Measurements from ENCODE around the gene PDZRN3.

Gene PDZRN3

GRCh38 chr3:73393005-73393404, 231.7 kb downstream of the PDZRN3 start:
- no peak for DNase-seq (ENCODE audit: low read depth, low spot score)

- no peak for DNase-seq (ENCODE audit: low read depth, low spot score)
These were observed 232.8 kb downstream of the PDZRN3 start for GRCh38 chr3:73391984-73392383.

GRCh38 chr3:73389928-73390327, 234.8 kb downstream of the PDZRN3 start:
- DNase-seq (ENCODE audit: low read depth, low spot score) = no peak

GRCh38 chr3:73389117-73389813, 235.5 kb downstream of the PDZRN3 start:
- no peak for DNase-seq (ENCODE audit: low read depth, low spot score)

GRCh38 chr3:73385568-73385967, 239.2 kb downstream of the PDZRN3 start:
- DNase-seq (ENCODE audit: low read depth, low spot score) = no peak

GRCh38 chr3:73384091-73384906, 240.4 kb downstream of the PDZRN3 start:
- DNase-seq (ENCODE audit: low read depth, low spot score) = no peak

- DNase-seq (ENCODE audit: low read depth, low spot score) = no peak
These were observed 241.2 kb downstream of the PDZRN3 start for GRCh38 chr3:73383470-73384049.

GRCh38 chr3:73381551-73381950, 243.2 kb downstream of the PDZRN3 start:
- no peak for DNase-seq (ENCODE audit: low read depth, low spot score)

- DNase-seq (ENCODE audit: low read depth, low spot score) = no peak
These were observed 243.8 kb downstream of the PDZRN3 start for GRCh38 chr3:73380735-73381532.

- DNase-seq (ENCODE audit: low read depth, low spot score) = no peak
These were observed 245.3 kb downstream of the PDZRN3 start for GRCh38 chr3:73379465-73379864.

- DNase-seq (ENCODE audit: low read depth, low spot score) = no peak
These were observed 246.5 kb downstream of the PDZRN3 start for GRCh38 chr3:73378207-73378606.

- no peak for DNase-seq (ENCODE audit: low read depth, low spot score)
These were observed 258.9 kb downstream of the PDZRN3 start for GRCh38 chr3:73365756-73366397.

GRCh38 chr3:73364517-73364916, 260.2 kb downstream of the PDZRN3 start:
- DNase-seq (ENCODE audit: low read depth, low spot score) = no peak

GRCh38 chr3:73363093-73363492, 261.6 kb downstream of the PDZRN3 start:
- no peak for DNase-seq (ENCODE audit: low read depth, low spot score)

- no peak for DNase-seq (ENCODE audit: low read depth, low spot score)
These were observed 263.1 kb downstream of the PDZRN3 start for GRCh38 chr3:73361591-73361990.

- no peak for DNase-seq (ENCODE audit: low read depth, low spot score)
These were observed 271.0 kb downstream of the PDZRN3 start for GRCh38 chr3:73353649-73354217.

- no peak for DNase-seq (ENCODE audit: low read depth, low spot score)
These were observed 271.7 kb downstream of the PDZRN3 start for GRCh38 chr3:73352841-73353645.

GRCh38 chr3:73351423-73352071, 273.2 kb downstream of the PDZRN3 start:
- DNase-seq (ENCODE audit: low read depth, low spot score) = no peak

GRCh38 chr3:73350996-73351395, 273.7 kb downstream of the PDZRN3 start:
- DNase-seq (ENCODE audit: low read depth, low spot score) = no peak

- no peak for DNase-seq (ENCODE audit: low read depth, low spot score)
These were observed 275.1 kb downstream of the PDZRN3 start for GRCh38 chr3:73349657-73350056.

Measured in brain pericyte (primary cell).